ENCODE measurements around the gene SLC8A1. TPM values are rescaled to one million over a fixed set of nuclear protein-coding genes. Genes with fewer than 3 reads are reported as not detected.

The SLC8A1 gene
- total and polyA plus RNA-seq, 8 donors = 0.31 to 105 (median 14.0) TPM

DNA sequence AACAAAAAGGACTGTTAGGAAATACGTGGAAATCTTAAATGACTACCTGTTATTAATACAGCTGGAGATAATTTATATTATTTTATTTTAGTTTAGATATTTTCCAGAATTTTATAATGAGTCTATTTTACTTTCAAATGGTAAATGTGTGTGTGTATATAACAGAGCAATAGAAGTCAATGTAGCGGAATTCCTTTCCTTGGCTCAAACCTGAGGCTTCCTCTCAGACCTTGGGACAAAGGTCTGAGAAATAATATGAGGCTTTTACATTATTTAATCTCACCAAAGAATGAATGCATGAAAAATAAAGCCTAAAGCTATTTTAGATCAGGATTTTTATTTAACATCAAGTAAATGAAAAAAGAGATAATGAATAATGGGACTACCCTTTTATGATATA, 65.7 kb downstream of the SLC8A1 start:
- Histone ChIP-seq H3K27ac (no peak overlapping the region), H3K4me1 (no peaks in the 10 kb centered on the region), H3K27me3 (no peaks in the 10 kb centered on the region), H3K9me3 (peaks cover 0 to 14% (median 10%) of the 10 kb centered on the region in 4 donors), H3K4me3 (no peak overlapping the region), H3K36me3 (no peaks in the 10 kb centered on the region)
- intact Hi-C loops (cut with DNase I; ENCODE audit: low total_unique reads) = no loop called here
- TF ChIP-seq POLR2AphosphoS5 (IDR thresholded peaks at IDR 0.05) (no peak), EP300 (IDR thresholded peaks at IDR 0.05) (no peak), POLR2A (IDR thresholded peaks at IDR 0.05) (no peak)
- TF ChIP-seq, protein P1, sequence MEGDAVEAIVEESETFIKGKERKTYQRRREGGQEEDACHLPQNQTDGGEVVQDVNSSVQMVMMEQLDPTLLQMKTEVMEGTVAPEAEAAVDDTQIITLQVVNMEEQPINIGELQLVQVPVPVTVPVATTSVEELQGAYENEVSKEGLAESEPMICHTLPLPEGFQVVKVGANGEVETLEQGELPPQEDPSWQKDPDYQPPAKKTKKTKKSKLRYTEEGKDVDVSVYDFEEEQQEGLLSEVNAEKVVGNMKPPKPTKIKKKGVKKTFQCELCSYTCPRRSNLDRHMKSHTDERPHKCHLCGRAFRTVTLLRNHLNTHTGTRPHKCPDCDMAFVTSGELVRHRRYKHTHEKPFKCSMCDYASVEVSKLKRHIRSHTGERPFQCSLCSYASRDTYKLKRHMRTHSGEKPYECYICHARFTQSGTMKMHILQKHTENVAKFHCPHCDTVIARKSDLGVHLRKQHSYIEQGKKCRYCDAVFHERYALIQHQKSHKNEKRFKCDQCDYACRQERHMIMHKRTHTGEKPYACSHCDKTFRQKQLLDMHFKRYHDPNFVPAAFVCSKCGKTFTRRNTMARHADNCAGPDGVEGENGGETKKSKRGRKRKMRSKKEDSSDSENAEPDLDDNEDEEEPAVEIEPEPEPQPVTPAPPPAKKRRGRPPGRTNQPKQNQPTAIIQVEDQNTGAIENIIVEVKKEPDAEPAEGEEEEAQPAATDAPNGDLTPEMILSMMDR (IDR thresholded peaks at IDR 0.05) = no peak
- WGBS, 5 donors = 47 to 74% (median 67%) methylated on average over 2 of the region's 2 CpGs
- no peak for DNase-seq

DNA sequence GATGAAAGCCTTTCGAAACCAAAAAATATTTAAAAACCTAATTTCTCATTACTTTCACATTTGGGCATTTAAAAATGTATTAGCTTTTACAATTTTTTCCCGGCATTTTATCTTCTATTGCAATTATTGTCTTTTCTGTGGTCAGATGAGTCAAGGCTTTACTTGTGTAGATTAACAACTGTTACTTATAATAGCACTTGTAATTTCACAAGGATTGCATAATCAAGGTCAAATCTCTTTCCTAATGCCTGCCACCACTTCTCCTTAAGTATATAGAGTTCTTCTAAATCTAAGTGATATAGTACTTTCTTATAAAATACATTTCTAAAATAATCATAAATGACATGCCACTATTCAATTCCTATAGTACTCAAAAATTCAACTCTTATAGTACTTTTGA, 67.2 kb downstream of the SLC8A1 start:
- H3K4me3 ChIP-seq = no peak overlapping the region
- H3K36me3 ChIP-seq = no peaks in the 10 kb centered on the region
- peaks cover 0 to 23% (median 14%) of the 10 kb centered on the region in 4 donors for H3K9me3 ChIP-seq
- intact Hi-C loops (cut with DNase I; ENCODE audit: low total_unique reads) = no loop called here
- no peak overlapping the region for H3K27ac ChIP-seq
- H3K4me1 ChIP-seq = no peaks in the 10 kb centered on the region
- TF ChIP-seq POLR2AphosphoS5 (IDR thresholded peaks at IDR 0.05) (no peak), POLR2A (IDR thresholded peaks at IDR 0.05) (no peak), EP300 (IDR thresholded peaks at IDR 0.05) (no peak)
- DNase-seq = no peak
- H3K27me3 ChIP-seq = no peaks in the 10 kb centered on the region
- 6 to 52% (median 41%) methylated on average over 2 of the region's 2 CpGs for WGBS, 5 donors

DNA sequence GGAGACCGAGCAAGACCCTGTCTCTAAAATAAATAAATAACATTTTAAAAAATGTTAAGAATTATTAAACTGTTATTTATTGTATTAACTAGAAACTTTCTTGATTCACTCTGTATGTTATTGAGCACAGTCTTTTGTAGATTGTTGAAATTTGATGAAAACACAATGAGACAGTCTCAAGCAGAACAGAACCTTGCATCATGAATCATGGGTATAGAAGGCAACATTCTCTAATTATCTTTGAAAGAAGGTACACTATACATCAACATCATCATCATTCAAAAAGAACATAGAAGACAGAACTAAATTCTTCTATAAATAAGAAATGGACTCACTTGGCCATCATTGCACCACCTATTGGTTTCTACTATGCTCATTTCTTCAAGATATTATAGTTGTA, 67.7 kb downstream of the SLC8A1 start:
- Histone ChIP-seq H3K4me3 (no peak overlapping the region), H3K9me3 (peaks cover 0 to 23% (median 14%) of the 10 kb centered on the region in 4 donors), H3K36me3 (no peaks in the 10 kb centered on the region), H3K27ac (no peak overlapping the region), H3K27me3 (no peaks in the 10 kb centered on the region), H3K4me1 (no peaks in the 10 kb centered on the region)
- 79 to 94% (median 90%) methylated on average over 1 of the region's 1 CpG for WGBS, 5 donors
- intact Hi-C loops (cut with DNase I; ENCODE audit: low total_unique reads) = no loop called here
- TF ChIP-seq EP300 (IDR thresholded peaks at IDR 0.05) (no peak), POLR2A (IDR thresholded peaks at IDR 0.05) (no peak), POLR2AphosphoS5 (IDR thresholded peaks at IDR 0.05) (no peak)
- TF ChIP-seq, protein P1 (IDR thresholded peaks at IDR 0.05) = no peak
- DNase-seq = no peak

DNA sequence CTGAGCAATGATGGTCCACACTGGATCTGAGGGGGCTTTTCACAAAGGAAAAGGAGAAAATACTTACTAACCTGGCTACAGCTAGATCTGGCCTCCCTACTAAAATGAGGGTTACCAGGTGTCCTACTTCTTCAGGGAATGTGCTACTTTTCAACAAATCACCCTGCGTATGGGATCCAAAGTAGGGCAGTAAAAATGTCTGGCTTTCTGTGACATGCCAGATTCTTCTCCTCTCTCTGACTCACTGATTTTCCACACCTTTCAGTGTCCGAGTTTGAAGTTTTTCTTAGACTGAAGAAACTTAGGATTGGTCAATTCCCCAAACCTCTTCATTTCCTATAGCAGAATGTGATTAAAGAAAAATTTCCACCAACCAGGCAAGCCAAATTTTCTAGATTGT, 71.2 kb downstream of the SLC8A1 start:
- no peaks in the 10 kb centered on the region for H3K4me1 ChIP-seq
- H3K36me3 ChIP-seq = no peaks in the 10 kb centered on the region
- H3K27ac ChIP-seq = no peak overlapping the region
- DNase-seq = no peak
- WGBS, 5 donors = 88 to 94% (median 92%) methylated on average over 2 of the region's 2 CpGs
- no peaks in the 10 kb centered on the region for H3K27me3 ChIP-seq
- TF ChIP-seq POLR2A (IDR thresholded peaks at IDR 0.05) (no peak), POLR2AphosphoS5 (IDR thresholded peaks at IDR 0.05) (no peak), EP300 (IDR thresholded peaks at IDR 0.05) (no peak)
- TF ChIP-seq, protein P1 (IDR thresholded peaks at IDR 0.05) = no peak
- no peak overlapping the region for H3K4me3 ChIP-seq
- H3K9me3 ChIP-seq = peaks cover 0 to 23% (median 14%) of the 10 kb centered on the region in 4 donors
- intact Hi-C loops (cut with DNase I; ENCODE audit: low total_unique reads) = no loop called here

DNA sequence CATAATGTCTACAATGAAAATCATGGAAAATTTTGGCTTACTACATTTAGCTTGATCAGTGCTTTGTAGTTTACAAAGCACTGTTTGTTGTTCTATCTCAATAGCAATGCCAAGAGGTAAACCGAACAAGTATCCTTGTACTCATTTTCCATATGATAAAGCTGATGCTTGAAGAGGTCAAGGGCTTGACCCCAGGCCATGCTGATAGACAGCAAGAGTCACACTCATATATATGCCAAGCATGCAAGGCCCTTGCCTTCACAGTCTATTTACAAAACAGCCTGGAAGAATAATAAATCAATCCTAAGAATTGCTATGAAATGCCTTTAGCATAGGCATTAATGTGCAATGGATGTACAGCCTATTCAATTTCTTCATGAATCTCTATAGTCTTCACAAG, 71.8 kb downstream of the SLC8A1 start:
- H3K27me3 ChIP-seq = no peaks in the 10 kb centered on the region
- no peak overlapping the region for H3K27ac ChIP-seq
- no peak for DNase-seq
- intact Hi-C loops (cut with DNase I; ENCODE audit: low total_unique reads) = no loop called here
- TF ChIP-seq, protein P1 (IDR thresholded peaks at IDR 0.05) = no peak
- TF ChIP-seq EP300 (IDR thresholded peaks at IDR 0.05) = no peak
- no peak for TF ChIP-seq POLR2AphosphoS5 (IDR thresholded peaks at IDR 0.05)
- TF ChIP-seq POLR2A (IDR thresholded peaks at IDR 0.05) = no peak
- H3K4me1 ChIP-seq = no peaks in the 10 kb centered on the region
- no peaks in the 10 kb centered on the region for H3K36me3 ChIP-seq
- 77 to 89% (median 83%) methylated on average over 1 of the region's 1 CpG for WGBS, 5 donors
- no peak overlapping the region for H3K4me3 ChIP-seq
- peaks cover 0 to 23% (median 14%) of the 10 kb centered on the region in 4 donors for H3K9me3 ChIP-seq
